HEK293T (cell line): Measurements from ENCODE around the gene LDAF1.

Experiments
- ARNT ChIP-seq: fragments of 450-650 bp; IDR thresholded peaks from 2 replicates; pipeline ENCODE4 v1.6.1; 2017; ENCODE audit warnings: mild to moderate bottlenecking
- BHLHE40 ChIP-seq: fragments of 450-650 bp; IDR thresholded peaks from 2 replicates; pipeline ENCODE4 v1.6.1; 2016; ENCODE audit warnings: mild to moderate bottlenecking, moderate library complexity, borderline replicate concordance
- CTBP1 ChIP-seq: fragments of 450-650 bp; IDR thresholded peaks from 2 replicates; pipeline ENCODE4 v1.6.1; 2016; ENCODE audit warnings: borderline replicate concordance
- ELF4 ChIP-seq: fragments of 450-650 bp; IDR thresholded peaks from 2 replicates; pipeline ENCODE4 v1.6.1; 2017; ENCODE audit warnings: antibody characterized with exemption
- FOXA1 ChIP-seq: fragments of 450-650 bp; IDR thresholded peaks from 2 replicates; pipeline ENCODE4 v1.6.1; 2016; ENCODE audit warnings: mild to moderate bottlenecking
- FOXM1 ChIP-seq: fragments of 450-650 bp; IDR thresholded peaks from 2 replicates; pipeline ENCODE4 v1.6.1; 2017; ENCODE audit warnings: mild to moderate bottlenecking, borderline replicate concordance
- HDGF ChIP-seq: fragments of 450-650 bp; IDR thresholded peaks from 2 replicates; pipeline ENCODE4 v1.6.1; 2017; ENCODE audit warnings: antibody characterized with exemption, borderline replicate concordance
- LEF1 ChIP-seq: fragments of 450-650 bp; IDR thresholded peaks from 2 replicates; pipeline ENCODE4 v1.6.1; 2017; ENCODE audit warnings: mild to moderate bottlenecking, borderline replicate concordance
- NFRKB ChIP-seq: fragments of 450-650 bp; IDR thresholded peaks from 2 replicates; pipeline ENCODE4 v1.6.1; 2016; ENCODE audit warnings: mild to moderate bottlenecking, moderate library complexity
- SP1 ChIP-seq: fragments of 450-650 bp; IDR thresholded peaks from 2 replicates; pipeline ENCODE4 v1.6.1; 2017
- SUZ12 ChIP-seq: fragments of 450-650 bp; IDR thresholded peaks from 2 replicates; pipeline ENCODE4 v1.6.1; 2016; ENCODE audit warnings: mild to moderate bottlenecking
- TARDBP ChIP-seq: fragments of 450-650 bp; IDR thresholded peaks from 2 replicates; pipeline ENCODE4 v1.6.1; 2016
- ZNF384 ChIP-seq: fragments of 450-650 bp; IDR thresholded peaks from 2 replicates; pipeline ENCODE4 v1.6.1; 2016
- TF ChIP-seq, protein P1 (sequence below): fragments of 450-650 bp; IDR thresholded peaks from 2 replicates; pipeline ENCODE4 v1.6.1; 2016

DNA sequence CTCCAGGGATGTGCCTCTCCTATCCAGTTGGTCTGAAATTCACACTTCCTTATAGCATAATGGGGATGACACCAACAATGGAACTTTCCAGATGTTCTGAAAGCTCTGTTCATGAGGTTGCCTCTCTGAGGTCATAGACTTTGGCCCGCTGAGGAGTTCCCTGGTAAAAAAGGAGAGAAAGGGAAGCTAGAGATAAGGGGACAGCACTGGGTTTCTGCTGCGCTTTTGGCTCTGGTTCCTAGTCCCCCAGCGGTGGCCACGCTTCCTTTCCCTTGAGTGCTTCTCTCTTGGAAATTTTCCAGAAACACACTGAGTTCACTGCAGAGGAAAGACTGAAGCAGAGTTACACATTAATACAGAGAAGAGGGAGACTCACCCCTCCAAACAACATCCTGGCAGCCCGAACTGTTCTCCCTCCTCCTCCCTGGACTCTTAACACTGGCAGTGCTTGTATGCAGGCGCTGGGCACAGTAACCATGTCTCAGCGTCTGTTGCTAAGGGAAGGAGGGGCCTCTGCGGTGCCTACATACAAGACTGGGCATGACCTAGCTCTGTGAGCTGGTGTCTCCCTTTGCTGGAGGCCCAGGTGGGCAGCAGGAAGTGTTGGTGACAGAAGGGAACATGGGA is 8.0 kb upstream of the LDAF1 start, which contains the start of gene DNAH3:
- TF ChIP-seq SP1 (no peak), TARDBP (no peak), LEF1 (no peak), BHLHE40 (no peak), SUZ12 (no peak), NFRKB (no peak), ELF4 (no peak), CTBP1 (no peak), ZNF384 (no peak), HDGF (no peak), FOXA1 (no peak), ARNT (no peak), FOXM1 (no peak)
- TF ChIP-seq, protein P1, sequence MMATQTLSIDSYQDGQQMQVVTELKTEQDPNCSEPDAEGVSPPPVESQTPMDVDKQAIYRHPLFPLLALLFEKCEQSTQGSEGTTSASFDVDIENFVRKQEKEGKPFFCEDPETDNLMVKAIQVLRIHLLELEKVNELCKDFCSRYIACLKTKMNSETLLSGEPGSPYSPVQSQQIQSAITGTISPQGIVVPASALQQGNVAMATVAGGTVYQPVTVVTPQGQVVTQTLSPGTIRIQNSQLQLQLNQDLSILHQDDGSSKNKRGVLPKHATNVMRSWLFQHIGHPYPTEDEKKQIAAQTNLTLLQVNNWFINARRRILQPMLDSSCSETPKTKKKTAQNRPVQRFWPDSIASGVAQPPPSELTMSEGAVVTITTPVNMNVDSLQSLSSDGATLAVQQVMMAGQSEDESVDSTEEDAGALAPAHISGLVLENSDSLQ: no peak
